Midbrain (tissue), 1 donor: ENCODE results near the gene RAC3.

Experiments
- DNase-seq: peaks from one replicate; lab custom pipeline; 2025; lab: John Stamatoyannopoulos, UW

Gene RAC3

GRCh38 chr17:81999587-81999975, 31.9 kb upstream of the RAC3 start:
- DNase-seq: no peak

- no peak for DNase-seq
Measured at GRCh38 chr17:81999976-82000802, 31.3 kb upstream of the RAC3 start.

GRCh38 chr17:82000803-82001570, 30.5 kb upstream of the RAC3 start:
- no peak for DNase-seq

GRCh38 chr17:82001571-82002056, 29.9 kb upstream of the RAC3 start:
- DNase-seq: no peak

- no peak for DNase-seq
Measured at GRCh38 chr17:82003411-82004381, 27.8 kb upstream of the RAC3 start.

GRCh38 chr17:82004517-82005455, 26.7 kb upstream of the RAC3 start:
- DNase-seq: no peak

GRCh38 chr17:82005701-82006348, 25.7 kb upstream of the RAC3 start:
- DNase-seq: no peak

GRCh38 chr17:82006468-82007227, 24.8 kb upstream of the RAC3 start:
- peak; percentile 52 for DNase-seq

- DNase-seq: no peak
Measured at GRCh38 chr17:82007228-82007494, 24.3 kb upstream of the RAC3 start.

GRCh38 chr17:82007495-82008257, 23.8 kb upstream of the RAC3 start:
- DNase-seq: no peak

GRCh38 chr17:82008258-82008940, 23.1 kb upstream of the RAC3 start:
- DNase-seq: no peak

GRCh38 chr17:82008941-82009405, 22.5 kb upstream of the RAC3 start:
- DNase-seq: no peak

- no peak for DNase-seq
Measured at GRCh38 chr17:82009413-82009812, 22.1 kb upstream of the RAC3 start.

- DNase-seq: no peak
Measured at GRCh38 chr17:82010575-82011525, 20.6 kb upstream of the RAC3 start.

GRCh38 chr17:82011617-82012187, 19.8 kb upstream of the RAC3 start:
- DNase-seq: no peak

GRCh38 chr17:82012261-82012639, 19.2 kb upstream of the RAC3 start:
- DNase-seq: no peak
